Stimulated activated CD8-positive, alpha-beta memory T cell treated with anti-CD3 and anti-CD28 coated beads, Interleukin-12 subunit alpha, Interleukin-12 subunit beta, amount 100 ng/mL, for 24 hours (primary cell): Measurements from ENCODE around the gene ZNF281.
A peak's percentile ranks its signal among the peaks of the same experiment; 100 is the strongest.
"Not testable (repeated sequence)": the region's sequence is repeated elsewhere in the genome, so short reads cannot be mapped to it uniquely, and the experiment has no call there.

Experiments
- DNase-seq: peaks from one replicate; pipeline ENCODE4 v3.0.0-alpha.2; 2020; ENCODE audit errors: extremely low read depth

The ZNF281 gene

DNA sequence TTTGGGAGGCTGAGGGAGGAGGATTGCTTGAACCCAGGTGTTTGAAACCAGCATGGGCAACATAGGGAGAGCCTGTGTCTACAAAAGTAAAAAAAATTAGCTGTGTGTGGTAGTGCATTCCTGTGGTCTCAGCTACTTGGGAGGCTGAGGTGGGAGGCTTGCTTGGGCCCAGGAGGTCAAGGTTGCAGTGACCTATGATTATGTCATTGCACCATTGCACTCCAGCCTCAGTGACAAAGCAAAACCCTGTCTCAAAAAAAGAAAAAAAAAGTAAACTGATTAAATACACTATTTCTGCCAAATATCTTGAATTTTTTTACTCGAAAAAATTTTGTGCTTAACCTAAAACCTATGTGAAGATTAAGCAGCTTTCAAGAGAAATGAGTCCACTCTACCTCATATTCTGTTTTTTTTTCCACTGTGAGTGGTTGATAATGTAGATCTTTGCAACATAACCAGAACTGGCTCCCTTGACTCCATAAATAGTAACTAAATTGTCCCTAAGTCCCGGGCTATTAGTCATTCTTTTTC lies 19.4 kb upstream of the ZNF281 start:
- no peak for DNase-seq

DNA sequence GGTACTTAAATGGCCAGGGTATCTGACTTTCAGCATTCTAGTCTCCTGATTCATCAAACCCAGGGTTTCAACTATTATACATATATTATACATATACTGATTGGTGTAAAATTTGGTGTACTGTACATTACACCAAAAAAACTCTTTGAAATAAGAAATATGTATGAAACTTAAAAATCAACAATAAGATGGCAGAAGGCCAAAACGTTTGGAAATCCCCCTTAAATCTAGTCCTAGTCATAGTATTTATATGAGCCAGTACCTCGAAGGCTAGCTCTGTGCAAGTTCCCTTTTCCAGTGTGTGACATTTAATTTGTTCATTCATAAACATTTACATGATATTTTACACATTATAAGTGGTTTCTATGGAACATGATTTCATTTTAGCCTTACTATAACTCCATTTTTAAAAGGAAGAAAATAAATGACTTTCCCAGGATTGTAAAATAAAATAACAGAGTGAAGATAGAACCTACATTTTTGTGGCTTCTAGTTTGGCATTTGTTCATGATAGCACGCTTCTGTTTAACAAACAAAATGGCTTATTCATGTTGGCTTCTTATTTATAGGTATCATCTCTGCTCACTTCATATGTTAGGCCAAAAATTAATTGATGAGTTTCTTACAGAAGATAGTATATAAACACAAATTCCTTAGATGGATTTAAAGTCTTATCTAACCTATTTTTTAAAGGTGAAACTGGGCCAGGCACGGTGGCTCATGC lies 18.8 kb upstream of the ZNF281 start:
- no peak for DNase-seq

DNA sequence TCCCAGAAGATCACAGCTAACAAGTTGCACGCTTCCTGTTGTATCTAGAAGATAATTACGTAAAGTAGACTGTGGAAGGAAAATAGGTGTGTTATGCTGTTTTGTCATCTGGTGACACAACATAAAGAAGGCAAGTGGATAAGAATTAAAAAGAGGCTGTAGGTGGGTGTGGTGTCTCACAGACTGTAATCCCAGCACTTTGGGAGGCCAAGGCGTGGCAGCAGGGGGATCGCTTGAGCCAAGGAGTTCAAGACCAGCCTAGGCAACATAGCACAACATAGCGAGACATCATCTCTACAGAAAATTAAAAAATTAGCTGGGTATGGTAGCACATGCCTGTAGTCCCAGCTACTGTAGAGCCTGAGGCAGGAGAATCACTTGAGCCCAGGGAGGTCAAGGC lies 17.9 kb upstream of the ZNF281 start:
- no peak for DNase-seq

DNA sequence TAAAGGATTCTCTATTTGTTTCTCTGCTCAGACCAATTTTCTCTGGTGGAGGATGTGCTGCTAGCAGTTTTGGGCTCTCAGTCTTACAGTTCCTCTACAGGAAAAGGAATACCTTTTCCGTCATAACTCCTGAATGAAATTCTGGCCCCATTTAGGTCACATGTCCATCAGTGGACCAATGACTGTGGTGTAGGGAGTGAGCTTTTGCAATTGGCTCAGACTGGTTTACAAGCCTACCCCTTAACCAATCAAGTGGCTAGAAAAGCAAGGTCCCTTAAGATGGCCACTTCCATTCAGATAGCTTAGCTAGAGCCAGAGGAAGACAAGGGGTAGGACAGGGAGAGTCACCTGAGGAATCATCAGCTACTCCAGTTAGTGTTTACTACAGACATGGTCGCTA lies 16.4 kb upstream of the ZNF281 start:
- no peak for DNase-seq

DNA sequence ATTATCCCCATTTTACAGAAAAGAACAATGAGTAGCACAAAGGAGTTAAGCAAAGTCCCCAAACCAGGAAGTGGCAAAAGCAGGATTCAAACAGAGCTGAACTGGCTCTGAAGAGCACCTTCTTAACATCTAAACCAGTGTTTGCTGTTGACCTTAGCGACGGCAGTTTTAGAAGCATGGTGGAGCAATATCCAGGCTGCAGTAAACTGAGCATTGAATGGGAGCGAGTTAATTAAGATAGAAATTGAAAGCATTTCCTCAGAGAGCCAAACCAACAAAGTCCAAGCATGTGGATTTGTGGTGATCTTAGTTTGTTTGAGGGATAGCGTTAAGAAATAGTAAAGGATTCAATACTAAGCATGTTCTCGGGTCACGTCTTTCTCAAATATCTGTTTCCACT lies 13.4 kb upstream of the ZNF281 start:
- no peak for DNase-seq

DNA sequence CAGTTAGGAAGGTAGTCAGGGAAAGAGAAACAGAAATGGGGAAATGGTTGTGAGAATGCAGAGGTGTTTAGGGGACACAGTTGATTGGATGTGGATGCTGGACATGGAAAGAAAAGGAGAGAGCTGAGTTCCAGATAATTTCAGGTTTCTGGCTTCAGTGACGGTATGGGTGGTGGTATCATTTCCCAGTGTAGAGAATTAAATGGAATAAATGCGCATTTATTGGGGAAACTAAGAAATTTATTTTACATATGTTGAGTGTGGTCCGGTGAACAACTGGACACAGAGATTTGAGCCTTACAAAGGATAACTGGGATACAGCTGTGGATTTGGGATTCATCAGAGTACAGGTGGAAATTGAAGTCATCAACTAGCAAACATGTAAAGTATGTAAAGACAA lies 12.4 kb upstream of the ZNF281 start:
- DNase-seq = no peak

DNA sequence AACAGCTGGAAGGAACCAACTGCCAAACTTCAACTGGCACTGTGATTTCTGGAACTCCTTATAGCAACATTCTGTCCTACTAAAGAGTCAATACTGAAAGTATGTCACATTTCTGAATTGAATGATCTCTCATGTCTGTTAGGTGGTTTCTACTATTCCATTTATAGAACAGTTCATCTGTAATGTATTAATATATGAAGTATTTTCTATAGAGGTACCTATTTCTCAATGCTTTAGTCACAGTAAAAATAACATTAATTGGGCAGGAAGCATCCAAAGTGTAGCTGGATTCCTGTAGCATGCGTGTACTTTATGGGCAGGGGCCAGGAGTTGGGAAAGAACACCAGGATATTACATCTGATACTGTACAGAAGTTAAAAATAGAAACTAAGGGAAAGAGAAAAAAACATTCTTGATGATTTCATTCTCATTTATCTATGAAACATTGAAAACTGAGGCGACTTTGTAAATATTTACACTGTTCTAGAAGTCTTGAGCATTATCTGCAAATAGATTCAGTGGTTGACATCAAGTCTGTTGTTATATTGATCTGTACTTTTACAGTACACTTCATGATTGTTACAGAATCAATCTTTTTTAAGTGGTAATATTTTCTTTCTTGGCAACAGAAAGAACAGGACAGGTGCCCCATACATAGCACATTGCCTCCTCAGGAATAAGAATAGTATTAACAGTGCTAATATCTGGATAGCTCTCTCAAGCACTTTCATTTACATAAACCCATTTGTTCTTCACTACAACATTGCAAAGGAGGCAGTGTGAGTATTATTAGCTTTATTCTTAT lies 6.2 kb upstream of the ZNF281 start:
- no peak for DNase-seq

DNA sequence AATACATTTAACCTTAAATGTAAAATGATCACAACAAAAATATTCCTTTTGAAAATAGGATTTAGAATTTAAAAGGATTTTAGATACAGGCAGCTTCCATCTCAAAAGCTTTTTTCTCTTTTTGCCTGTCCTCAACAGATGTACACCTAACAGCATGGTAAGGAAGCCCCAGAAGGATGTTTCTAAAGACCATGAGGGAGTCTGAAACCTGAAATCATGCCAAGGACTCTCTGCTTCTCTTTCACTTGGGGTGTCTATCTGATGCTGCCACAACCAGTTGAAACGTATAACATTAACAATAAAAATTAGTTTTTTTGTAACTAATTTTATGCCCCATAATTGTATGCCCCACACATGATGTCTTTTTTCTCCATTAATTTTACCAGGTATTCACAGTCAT lies 5.4 kb upstream of the ZNF281 start:
- DNase-seq = no peak

DNA sequence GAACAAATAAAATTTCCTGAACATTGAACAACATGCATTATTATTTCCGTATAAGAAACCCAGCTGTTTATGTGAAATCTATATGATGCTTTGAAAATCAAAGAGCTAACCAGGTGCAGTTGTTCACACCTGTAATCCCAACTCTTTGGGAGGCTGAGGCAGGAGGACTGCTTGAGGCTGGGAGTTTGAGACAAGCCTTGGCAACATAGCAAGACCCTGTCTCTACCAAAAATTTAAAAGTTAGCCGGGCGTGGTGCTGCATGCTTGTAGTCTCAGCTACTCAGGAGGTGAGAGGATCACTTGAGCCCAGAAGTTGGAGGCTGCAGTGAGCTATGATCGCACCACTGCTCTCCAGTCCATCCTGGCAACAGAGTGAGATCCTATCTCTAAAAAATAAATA lies 4.8 kb upstream of the ZNF281 start:
- DNase-seq = no peak

DNA sequence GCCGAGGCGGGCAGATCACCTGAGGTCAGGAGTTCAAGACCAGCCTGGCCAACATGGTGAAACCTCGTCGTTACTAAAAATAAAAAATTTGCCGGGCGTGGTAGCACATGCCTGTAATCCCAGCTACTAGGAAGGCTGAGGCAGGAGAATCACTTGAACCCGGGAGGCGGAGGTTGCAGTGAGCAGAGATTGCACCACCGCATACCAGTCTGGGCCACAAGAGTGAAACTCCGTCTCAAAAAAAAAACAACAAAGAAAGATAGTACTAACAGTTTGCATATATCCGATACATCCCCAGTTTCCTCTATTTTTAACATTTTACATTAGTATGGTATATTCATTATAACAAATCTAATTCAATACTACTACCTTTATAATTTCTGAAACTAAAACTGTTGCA lies 3.9 kb upstream of the ZNF281 start:
- not testable (repeated sequence) for DNase-seq

DNA sequence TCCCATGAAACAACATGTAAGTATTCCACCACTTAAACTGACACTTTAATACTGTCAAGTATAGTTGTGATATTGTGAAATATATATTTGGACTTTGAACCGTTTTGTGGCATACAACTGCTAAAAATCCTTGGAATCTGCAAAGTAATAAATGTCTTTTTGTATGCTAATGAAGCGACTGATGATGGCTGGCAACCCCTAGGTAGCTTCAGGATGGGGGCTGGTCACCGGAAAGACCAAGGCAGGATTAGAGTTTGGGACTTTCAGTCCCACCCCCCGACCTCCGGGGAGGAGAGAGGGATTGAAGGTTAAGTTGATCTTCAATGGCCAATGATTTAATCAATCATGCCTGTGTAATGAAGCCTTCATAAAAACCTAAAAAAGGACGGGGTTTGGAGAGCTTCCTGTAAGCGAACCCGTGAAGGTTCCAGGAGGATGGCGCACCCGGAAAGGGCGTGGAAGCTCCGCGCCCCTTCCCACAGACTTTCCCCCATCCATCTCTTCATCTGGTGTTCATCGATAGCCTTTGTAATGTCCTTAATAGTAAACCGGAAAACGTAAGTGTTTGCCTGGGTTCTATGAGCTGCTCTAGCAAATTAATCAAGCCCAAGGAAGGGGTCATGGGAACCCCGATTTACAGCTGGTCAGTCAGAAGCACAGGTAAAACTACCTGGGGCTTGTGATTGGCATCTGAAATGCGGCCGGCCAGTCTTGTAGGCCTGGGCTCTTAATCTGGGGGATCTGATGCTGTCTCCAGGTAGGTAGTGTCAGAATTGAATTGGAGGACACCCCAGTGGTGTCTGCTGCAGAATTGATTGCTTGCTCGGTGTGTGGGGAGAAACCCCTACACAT lies 1.8 kb upstream of the ZNF281 start:
- DNase-seq = no peak

DNA sequence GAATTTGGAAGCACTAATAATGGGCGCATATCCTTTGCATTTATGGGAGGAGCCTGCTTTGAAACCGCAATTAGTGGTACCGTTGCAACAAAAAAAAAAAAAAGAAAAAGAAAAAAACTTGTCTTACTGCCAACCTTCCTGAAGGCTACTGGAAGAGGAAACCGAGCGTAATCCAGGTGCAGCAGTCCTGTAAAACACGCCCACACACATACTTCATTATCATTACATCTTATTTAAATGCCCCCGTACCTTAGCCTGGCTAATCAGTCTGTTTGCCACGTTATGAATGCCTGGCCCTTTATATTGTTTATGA lies 686 bp upstream of the ZNF281 start:
- no peak for DNase-seq

DNA sequence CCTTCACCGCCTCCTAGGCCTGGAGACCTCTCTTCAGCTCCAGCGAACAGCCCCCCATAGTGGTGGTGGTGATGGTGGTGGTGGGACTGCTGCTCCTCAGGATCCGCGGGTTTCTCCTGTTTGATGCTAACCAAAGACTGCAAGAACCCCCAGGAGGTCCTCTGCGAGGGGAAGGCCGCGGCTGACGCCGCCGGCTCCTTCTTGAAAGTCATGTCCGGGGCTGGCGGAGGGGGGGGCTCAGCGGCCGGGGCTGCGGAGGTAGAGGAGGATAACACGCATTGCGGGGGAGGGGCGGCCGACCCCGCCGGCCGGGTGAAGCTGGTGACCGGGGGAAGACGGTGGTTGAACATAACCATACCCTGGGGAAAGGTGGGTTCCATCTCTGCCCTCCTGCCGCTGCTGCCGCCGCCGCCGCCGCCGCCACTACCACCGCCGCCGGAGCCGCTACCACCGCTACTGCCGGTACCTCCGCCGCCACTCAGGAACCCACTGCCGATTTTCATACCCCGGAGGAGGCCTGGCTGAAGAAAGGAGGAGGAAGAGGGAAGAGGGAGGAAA lies 554 bp downstream of the ZNF281 start:
- DNase-seq = peak; percentile 12

DNA sequence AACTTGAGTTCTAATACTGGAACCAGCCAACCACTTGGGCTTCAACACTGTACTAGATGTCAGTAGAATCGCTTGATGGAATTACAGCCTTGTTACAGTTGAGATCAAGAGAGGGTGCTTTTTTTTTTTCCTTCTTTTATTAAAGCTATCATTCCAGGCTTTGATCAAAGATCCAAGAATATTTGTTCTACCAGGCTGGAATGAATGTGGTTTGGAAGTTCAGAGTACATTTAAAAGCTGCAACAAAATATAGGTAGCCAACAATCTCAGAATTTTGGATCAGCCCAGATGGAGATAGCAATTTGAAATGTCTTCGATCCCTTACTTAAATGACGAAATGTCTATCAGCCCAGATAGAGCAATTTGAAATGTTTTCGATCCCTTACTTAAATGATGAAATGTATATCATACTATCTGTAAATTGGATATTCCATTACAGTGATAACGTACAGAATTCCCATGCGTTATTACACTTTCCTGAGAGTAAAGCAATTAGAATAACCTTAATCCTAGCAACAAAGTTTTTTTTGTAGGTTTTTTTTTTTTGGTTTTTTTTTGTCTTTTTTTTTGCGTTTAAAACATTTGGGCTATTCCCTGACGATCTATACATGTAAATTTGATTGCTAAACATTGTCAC lies 3.6 kb downstream of the ZNF281 start:
- no peak for DNase-seq

DNA sequence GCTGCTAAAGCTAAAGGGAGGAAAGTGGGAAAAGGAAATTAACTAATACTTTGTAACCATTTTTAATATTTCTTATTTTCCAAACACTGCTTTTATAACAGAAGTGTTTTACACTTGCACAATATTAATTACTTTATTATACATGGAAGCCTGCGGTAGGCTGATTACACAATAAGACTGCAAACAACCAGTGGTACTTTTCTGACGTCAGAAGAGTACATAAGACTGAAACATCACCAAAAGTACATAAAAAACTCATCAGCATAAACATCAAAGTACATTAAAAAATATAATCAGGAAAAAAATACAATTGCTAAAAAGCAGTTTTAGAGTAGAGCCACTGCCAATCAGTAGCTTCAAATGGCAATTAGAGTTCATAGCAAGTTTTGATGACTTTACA lies 4.6 kb downstream of the ZNF281 start:
- no peak for DNase-seq

DNA sequence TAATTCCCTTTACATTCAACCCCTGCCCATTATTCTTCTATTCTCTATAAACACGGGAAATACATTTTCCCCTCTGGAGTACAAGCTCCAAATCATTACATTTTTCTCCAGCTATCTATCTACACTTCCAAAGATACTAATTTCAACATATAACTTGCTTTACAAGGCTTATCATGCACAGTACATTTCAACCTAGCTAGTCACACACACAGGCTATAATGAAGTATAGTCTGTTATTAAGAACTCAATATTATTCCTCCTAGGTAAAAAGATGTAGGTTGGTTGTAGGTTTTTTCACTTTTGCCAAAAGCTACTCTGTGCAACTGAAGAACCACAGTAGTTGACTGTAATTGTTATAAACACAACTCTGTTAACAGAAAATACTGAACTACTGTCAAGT lies 8.1 kb downstream of the ZNF281 start:
- no peak for DNase-seq

DNA sequence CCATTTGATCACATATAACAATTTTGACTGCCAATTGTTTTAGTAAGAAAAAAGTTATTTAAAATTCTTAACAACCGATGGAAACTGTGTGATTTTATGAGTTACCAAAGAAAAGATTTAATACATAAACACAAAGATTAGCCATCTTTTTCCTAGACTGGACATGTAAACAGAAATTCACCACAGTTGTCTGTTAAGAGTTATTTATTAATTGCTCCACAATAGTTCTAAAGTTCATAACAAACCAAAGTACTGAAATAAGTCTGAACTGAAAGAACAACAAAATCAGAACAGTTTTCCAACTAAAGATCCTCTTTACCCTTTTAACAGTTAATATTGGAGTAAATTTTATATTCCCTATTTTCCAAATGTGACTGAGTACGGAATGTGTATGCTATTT lies 8.6 kb downstream of the ZNF281 start:
- no peak for DNase-seq

DNA sequence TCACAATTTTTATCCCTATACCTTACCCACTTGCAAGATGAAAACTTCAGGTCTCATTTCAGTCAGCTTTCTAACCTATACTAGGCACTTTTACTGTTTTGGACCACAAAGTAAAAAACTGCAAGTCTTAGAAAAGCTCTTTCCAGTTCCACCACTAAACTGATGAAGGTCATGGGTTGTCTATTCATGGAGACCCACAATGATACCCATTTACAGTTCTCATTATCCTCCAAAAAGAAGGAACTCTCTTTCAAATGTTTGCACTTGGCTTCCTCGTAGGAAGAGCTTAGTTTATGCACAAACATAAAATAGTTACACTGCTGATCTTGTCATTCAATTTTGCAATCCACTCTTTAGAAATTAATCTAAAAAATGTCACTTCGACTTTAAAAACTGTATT lies 9.3 kb downstream of the ZNF281 start:
- no peak for DNase-seq

DNA sequence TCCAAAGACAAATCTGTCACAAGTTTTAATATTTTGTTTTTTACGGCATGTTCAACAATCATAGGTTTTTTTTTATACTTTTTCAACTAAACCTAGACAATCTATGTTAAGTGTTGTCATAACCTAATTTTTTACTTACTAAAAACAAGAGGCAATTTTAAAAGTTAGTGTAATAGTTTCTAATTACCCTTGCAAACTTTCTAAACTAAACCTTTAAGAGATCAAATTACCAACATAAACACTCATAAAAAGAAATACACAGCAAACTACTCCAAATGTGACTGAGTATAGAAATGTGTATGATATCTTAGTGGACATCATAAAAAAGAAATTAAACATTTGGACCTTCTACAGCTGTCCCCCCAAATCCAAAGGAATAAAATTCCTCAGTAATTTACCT lies 10.0 kb downstream of the ZNF281 start:
- no peak for DNase-seq

DNA sequence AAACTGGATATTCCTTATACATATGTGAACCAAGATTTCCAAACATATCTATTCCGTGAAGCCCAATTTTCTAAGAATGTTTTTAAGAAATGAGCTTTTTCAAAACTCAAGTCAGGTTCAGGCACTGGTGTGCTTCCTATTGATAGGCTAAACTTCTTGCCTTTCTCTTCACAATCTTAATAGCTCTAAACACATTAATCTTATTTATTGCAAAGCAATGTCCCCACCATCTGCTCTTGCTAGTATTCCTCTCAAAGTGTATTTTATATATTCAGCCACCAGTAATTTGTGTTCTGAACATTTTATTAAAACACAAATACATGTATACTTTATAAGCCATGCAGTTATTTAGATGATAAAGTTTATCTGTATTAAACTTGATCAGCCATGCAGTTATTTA lies 11.5 kb downstream of the ZNF281 start:
- no peak for DNase-seq

DNA sequence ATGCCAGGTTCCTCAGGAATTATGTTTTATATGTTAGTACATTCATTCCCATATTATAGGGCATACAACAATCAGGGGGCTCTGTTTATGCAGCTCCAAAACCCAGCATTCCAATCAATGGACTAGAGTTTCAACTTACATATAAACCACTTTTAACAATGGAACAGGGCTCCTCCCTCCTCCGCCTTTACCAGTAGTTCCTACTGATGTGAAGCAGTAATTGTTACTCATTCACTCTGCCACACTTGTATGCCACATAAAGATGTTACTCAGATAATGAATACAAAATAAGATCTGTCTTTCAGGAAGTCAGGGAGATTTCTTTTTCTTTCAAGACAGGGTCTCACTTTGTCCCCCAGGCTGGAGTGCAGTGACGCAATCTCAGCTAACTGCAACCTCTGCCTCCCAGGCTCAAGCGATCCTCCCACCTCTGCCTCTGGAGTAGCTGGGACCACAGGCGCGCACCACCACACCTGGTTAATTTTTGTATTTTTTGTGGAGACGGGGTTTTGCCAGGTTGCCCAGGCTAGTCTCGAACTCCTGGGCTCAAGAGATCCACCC lies 17.1 kb downstream of the ZNF281 start:
- no peak for DNase-seq
